Ramos (cell line): Measurements from ENCODE around the gene CEP131.

Experiments used
- in situ Hi-C: fragments of 300-500 bp; cut with MboI; formaldehyde crosslinking; loops from one replicate; pipeline ENCODE4 v1.14.3; 2022; ENCODE audit warnings: low sequenced_read_pairs; ENCODE audit not compliant: unreplicated experiment

CEP131 gene

GRCh38 chr17:81143717-81144422, 78.9 kb downstream of the CEP131 start:
- in situ Hi-C loops: loop anchor here (10.0 kb wide), 1 partner anchor 101 kb away; no protein-coding TSS in a partner anchor

- in situ Hi-C loops: loop anchor here (10.0 kb wide), 1 partner anchor 102 kb away; no protein-coding TSS in a partner anchor
These were observed 79.6 kb downstream of the CEP131 start for GRCh38 chr17:81143200-81143527.

GRCh38 chr17:81142301-81143199, 80.2 kb downstream of the CEP131 start:
- in situ Hi-C loops: loop anchor here (10.0 kb wide), 1 partner anchor 102 kb away; no protein-coding TSS in a partner anchor

- in situ Hi-C loops: loop anchor here (10.0 kb wide), 1 partner anchor 104 kb away; no protein-coding TSS in a partner anchor
These were observed 82.1 kb downstream of the CEP131 start for GRCh38 chr17:81140695-81141094.

GRCh38 chr17:81140018-81140417, 82.7 kb downstream of the CEP131 start:
- in situ Hi-C loops: loop anchor here (10.0 kb wide), 1 partner anchor 105 kb away; no protein-coding TSS in a partner anchor
